Thymus (tissue), 11 donors: ENCODE data around the gene PGM5. TPM values are rescaled to one million over a fixed set of nuclear protein-coding genes. Genes with fewer than 3 reads are reported as not detected.

Experiments
- DNase-seq, 9 donors: peaks; one replicate each; pipeline ENCODE4 v3.0.0-alpha.2; 2013; ENCODE audit warnings: low spot score in 9 of 9, low read depth in 6 of 9, missing footprints in 1 of 9
- H3K27ac ChIP-seq, 2 donors: one replicate each; pipeline ENCODE4 v1.5.1; 2013; ENCODE audit warnings: control low read depth in 1 of 2, low read depth in 1 of 2, low read length in 1 of 2, mild to moderate bottlenecking in 1 of 2, moderate library complexity in 1 of 2
- H3K27me3 ChIP-seq, 2 donors: one replicate each; pipeline ENCODE4 v1.5.1; 2013; ENCODE audit warnings: low read length in 1 of 2; ENCODE audit not compliant: control insufficient read depth in 2 of 2, insufficient read depth in 1 of 2
- H3K36me3 ChIP-seq, 2 donors: one replicate each; pipeline ENCODE4 v1.5.1; 2013; ENCODE audit warnings: low read length in 1 of 2, mild to moderate bottlenecking in 1 of 2, moderate library complexity in 1 of 2; ENCODE audit not compliant: control insufficient read depth in 2 of 2, insufficient read depth in 2 of 2
- H3K4me1 ChIP-seq, 2 donors: one replicate each; pipeline ENCODE4 v1.5.1; 2013; ENCODE audit warnings: low read length in 2 of 2; ENCODE audit not compliant: control insufficient read depth in 2 of 2, insufficient read depth in 2 of 2
- H3K4me3 ChIP-seq, 2 donors: one replicate each; pipeline ENCODE4 v1.5.1; 2013; ENCODE audit warnings: low read length in 2 of 2, control low read depth in 1 of 2, mild to moderate bottlenecking in 1 of 2
- H3K9me3 ChIP-seq, 2 donors: one replicate each; pipeline ENCODE4 v1.5.1; 2013; ENCODE audit warnings: low read length in 1 of 2, mild to moderate bottlenecking in 1 of 2; ENCODE audit not compliant: control insufficient read depth in 2 of 2, insufficient read depth in 1 of 2
- WGBS: extraction: QIAGEN DNeasy Blood & Tissue Kit; methylation state at CpG from one replicate; pipeline ENCODE4 v1.1.7; 2013; 5-methylcytosine and 5-hydroxymethylcytosine counted together
- polyA plus RNA-seq: library from polyadenylated mRNA; stranded (reverse); fragments of 200-250 nt; gene quantifications from one replicate; pipeline ENCODE4 v1.2.3, GENCODE V29; 2013
- total RNA-seq: library from RNA; stranded (reverse); fragments of 120-200 nt; gene quantifications from one replicate; pipeline ENCODE4 v1.2.4, GENCODE V29; 2013
- donor health status: healthy.

PGM5 gene
- total and polyA plus RNA-seq, 2 donors = 4.3 to 5.2 TPM

- Histone ChIP-seq H3K36me3 (no peaks in the 10 kb centered on the region), H3K4me3 (no peak overlapping the region), H3K27me3 (no peaks in the 10 kb centered on the region), H3K9me3 (no peaks in the 10 kb centered on the region), H3K4me1 (no peaks in the 10 kb centered on the region), H3K27ac (no peak overlapping the region)
- DNase-seq = no peak
- WGBS = 94% methylated on average over 3 of the region's 3 CpGs
Observed at GRCh38 chr9:68545033-68545705, 188.8 kb downstream of the PGM5 start.

GRCh38 chr9:68546596-68547390 is 190.4 kb downstream of the PGM5 start:
- H3K27ac ChIP-seq = no peak overlapping the region
- H3K9me3 ChIP-seq = no peaks in the 10 kb centered on the region
- H3K4me1 ChIP-seq = no peaks in the 10 kb centered on the region
- no peaks in the 10 kb centered on the region for H3K36me3 ChIP-seq
- no peak for DNase-seq
- WGBS = 87% methylated on average over 6 of the region's 6 CpGs
- no peak overlapping the region for H3K4me3 ChIP-seq
- no peaks in the 10 kb centered on the region for H3K27me3 ChIP-seq

GRCh38 chr9:68547417-68547816 is 191.0 kb downstream of the PGM5 start:
- no peak for DNase-seq
- no peak overlapping the region for H3K4me3 ChIP-seq

GRCh38 chr9:68548241-68548640 is 191.8 kb downstream of the PGM5 start:
- Histone ChIP-seq H3K4me3 (no peak overlapping the region), H3K9me3 (no peaks in the 10 kb centered on the region), H3K36me3 (no peaks in the 10 kb centered on the region), H3K27ac (no peak overlapping the region), H3K4me1 (no peaks in the 10 kb centered on the region), H3K27me3 (no peaks in the 10 kb centered on the region)
- DNase-seq = no peak
- WGBS = 69% methylated on average over 3 of the region's 3 CpGs

More at GRCh38 chr9:68547417-68547816, 191.0 kb downstream of the PGM5 start:
- no peaks in the 10 kb centered on the region for H3K4me1 ChIP-seq
- no peaks in the 10 kb centered on the region for H3K36me3 ChIP-seq
- H3K27me3 ChIP-seq = no peaks in the 10 kb centered on the region
- H3K9me3 ChIP-seq = no peaks in the 10 kb centered on the region
- H3K27ac ChIP-seq = no peak overlapping the region

- Histone ChIP-seq H3K9me3 (no peaks in the 10 kb centered on the region), H3K4me3 (no peak overlapping the region), H3K36me3 (no peaks in the 10 kb centered on the region), H3K4me1 (no peaks in the 10 kb centered on the region), H3K27ac (no peak overlapping the region), H3K27me3 (no peaks in the 10 kb centered on the region)
- DNase-seq = no peak
- whole genome bisulfite sequencing = 86% methylated on average over 4 of the region's 4 CpGs
Observed at GRCh38 chr9:68551191-68551590, 194.8 kb downstream of the PGM5 start.

- Histone ChIP-seq H3K27ac (no peak overlapping the region), H3K4me1 (no peaks in the 10 kb centered on the region), H3K4me3 (no peak overlapping the region), H3K9me3 (no peaks in the 10 kb centered on the region), H3K36me3 (no peaks in the 10 kb centered on the region), H3K27me3 (no peaks in the 10 kb centered on the region)
- DNase-seq = no peak
- WGBS = 88% methylated on average over 3 of the region's 3 CpGs
Observed at GRCh38 chr9:68552700-68553476, 196.5 kb downstream of the PGM5 start.

- Histone ChIP-seq H3K27me3 (peaks cover 0 to 1% of the 10 kb centered on the region in 2 donors), H3K9me3 (no peaks in the 10 kb centered on the region), H3K36me3 (no peaks in the 10 kb centered on the region), H3K27ac (no peak overlapping the region), H3K4me1 (no peaks in the 10 kb centered on the region), H3K4me3 (no peak overlapping the region)
- no peak for DNase-seq
- 35% methylated on average over 1 of the region's 1 CpG for WGBS
Observed at GRCh38 chr9:68555437-68556150, 199.2 kb downstream of the PGM5 start.

GRCh38 chr9:68558545-68558944 is 202.1 kb downstream of the PGM5 start:
- Histone ChIP-seq H3K27me3 (peaks cover 0 to 3% of the 10 kb centered on the region in 2 donors), H3K36me3 (no peaks in the 10 kb centered on the region), H3K4me1 (no peaks in the 10 kb centered on the region), H3K27ac (no peak overlapping the region), H3K9me3 (no peaks in the 10 kb centered on the region), H3K4me3 (no peak overlapping the region)
- WGBS = 97% methylated on average over 5 of the region's 5 CpGs
- DNase-seq = no peak
